ENCODE results near the gene EBF3. TPM values are rescaled to one million over a fixed set of nuclear protein-coding genes. Genes with fewer than 3 reads are reported as not detected.

EBF3 gene
- total and polyA plus RNA-seq, 3 donors from 2014 or later: 4.0 to 7.6 (median 6.0) TPM

- Histone ChIP-seq H3K4me3 (no peak overlapping the region), H3K27ac (no peak overlapping the region), H3K4me1 (no peaks in the 10 kb centered on the region), H3K36me3 (ENCODE audit: low read depth, missing control alignments) (no peaks in the 10 kb centered on the region), H3K27me3 (no peaks in the 10 kb centered on the region), H3K9me3 (no peaks in the 10 kb centered on the region)
- TF ChIP-seq POLR2A (IDR thresholded peaks at IDR 0.05) (no peak), CTCF (IDR thresholded peaks at IDR 0.05) (no peak)
- WGBS, 2 donors: 89% methylated on average over 10 of the region's 10 CpGs
- DNase-seq: no peak
- intact Hi-C loops (cut with DNase I; ENCODE audit: low total_unique reads): no loop called here
Measured at GRCh38 chr10:129854158-129854557, 109.9 kb downstream of the EBF3 start.

- no peak for TF ChIP-seq POLR2A (IDR thresholded peaks at IDR 0.05)
- TF ChIP-seq CTCF (IDR thresholded peaks at IDR 0.05): peak in 2 of 3 experiments; percentile 12 to 56
- Histone ChIP-seq H3K4me3 (no peak overlapping the region), H3K9me3 (no peaks in the 10 kb centered on the region), H3K36me3 (ENCODE audit: low read depth, missing control alignments) (no peaks in the 10 kb centered on the region), H3K27me3 (no peaks in the 10 kb centered on the region), H3K4me1 (no peaks in the 10 kb centered on the region), H3K27ac (no peak overlapping the region)
- intact Hi-C loops (cut with DNase I; ENCODE audit: low total_unique reads): no loop called here
- WGBS, 2 donors: 39 to 54% methylated on average over 2 of the region's 2 CpGs
- DNase-seq: no peak
Measured at GRCh38 chr10:129853562-129853903, 110.5 kb downstream of the EBF3 start.

GRCh38 chr10:129852829-129853561 lies 111.1 kb downstream of the EBF3 start:
- Histone ChIP-seq H3K4me1 (no peaks in the 10 kb centered on the region), H3K27me3 (no peaks in the 10 kb centered on the region), H3K36me3 (ENCODE audit: low read depth, missing control alignments) (no peaks in the 10 kb centered on the region), H3K9me3 (no peaks in the 10 kb centered on the region), H3K4me3 (no peak overlapping the region), H3K27ac (no peak overlapping the region)
- TF ChIP-seq CTCF (IDR thresholded peaks at IDR 0.05) (no peak), POLR2A (IDR thresholded peaks at IDR 0.05) (no peak)
- 45 to 48% methylated on average over 10 to 13 of the region's 13 CpGs for WGBS, 2 donors
- no peak for DNase-seq
- intact Hi-C loops (cut with DNase I; ENCODE audit: low total_unique reads): no loop called here

GRCh38 chr10:129851941-129852640 lies 112.0 kb downstream of the EBF3 start:
- TF ChIP-seq CTCF (IDR thresholded peaks at IDR 0.05) (no peak), POLR2A (IDR thresholded peaks at IDR 0.05) (no peak)
- Histone ChIP-seq H3K27me3 (no peaks in the 10 kb centered on the region), H3K9me3 (no peaks in the 10 kb centered on the region), H3K27ac (no peak overlapping the region), H3K4me1 (no peaks in the 10 kb centered on the region), H3K36me3 (ENCODE audit: low read depth, missing control alignments) (no peaks in the 10 kb centered on the region), H3K4me3 (no peak overlapping the region)
- no peak for DNase-seq
- intact Hi-C loops (cut with DNase I; ENCODE audit: low total_unique reads): no loop called here
- 86 to 89% methylated on average over 19 of the region's 19 CpGs for WGBS, 2 donors
